Activated CD4-positive, alpha-beta T cell treated with anti-CD3 and anti-CD28 coated beads, Interleukin-2, Interleukin-4, amounts not matched to agents 100 ng/mL and 50 ng/mL, durations not matched to agents 16 hours and 8 hours (primary cell): Measurements from ENCODE around the gene CNN1.
A peak's percentile ranks its signal among the peaks of the same experiment; 100 is the strongest.
"Not testable (repeated sequence)": the region's sequence is repeated elsewhere in the genome, so short reads cannot be mapped to it uniquely, and the experiment has no call there.

Source experiments
- DNase-seq: peaks from one replicate; pipeline ENCODE4 v3.0.0-alpha.2; 2020; ENCODE audit warnings: low spot score

The CNN1 gene

GRCh38 chr19:11566164-11566563 lies 27.5 kb downstream of the CNN1 start:
- no peak for DNase-seq

- DNase-seq = no peak
These were observed 31.4 kb downstream of the CNN1 start for GRCh38 chr19:11570039-11570462.

GRCh38 chr19:11573354-11573753 lies 34.7 kb downstream of the CNN1 start:
- DNase-seq = not testable (repeated sequence)

DNA sequence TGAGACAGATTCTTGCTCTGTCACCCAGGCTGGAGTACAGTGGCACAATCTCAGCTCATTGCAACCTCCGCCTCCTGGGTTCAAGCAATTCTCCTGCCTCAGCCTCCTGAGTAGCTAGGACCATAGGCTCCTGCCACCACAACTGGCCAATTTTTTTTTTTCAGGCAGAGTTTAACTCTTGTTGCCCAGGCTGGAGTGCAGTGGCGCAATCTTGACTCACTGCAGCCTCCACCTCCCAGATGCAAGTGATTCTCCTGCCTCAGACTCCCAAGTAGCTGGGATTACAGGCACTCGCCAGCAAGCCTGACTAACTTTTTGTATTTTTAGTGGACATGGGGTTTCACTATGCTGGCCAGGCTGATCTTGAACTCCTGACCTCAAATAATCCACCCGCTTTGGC lies 35.1 kb downstream of the CNN1 start:
- not testable (repeated sequence) for DNase-seq

GRCh38 chr19:11574689-11575088 lies 36.0 kb downstream of the CNN1 start:
- DNase-seq = no peak

DNA sequence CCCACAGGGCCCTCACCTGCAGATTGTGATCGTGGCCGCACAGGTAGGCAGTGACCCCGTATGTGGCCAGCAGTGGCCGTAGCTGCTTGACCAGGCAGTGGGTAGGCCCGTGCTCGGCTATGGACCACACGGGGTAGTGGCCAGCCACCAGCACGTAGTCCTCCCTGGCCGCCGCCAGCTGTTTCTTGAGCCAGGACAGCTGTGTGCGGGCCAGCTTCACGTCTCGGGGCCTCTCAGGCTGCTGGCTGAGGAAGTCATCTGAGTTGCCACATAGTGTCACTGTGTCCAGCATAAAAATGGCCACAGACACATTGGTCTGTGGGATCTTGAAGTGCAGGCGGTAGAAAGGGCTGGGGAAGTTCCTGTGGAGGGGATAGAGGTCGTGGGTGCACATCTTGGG lies 37.6 kb downstream of the CNN1 start:
- DNase-seq = no peak

GRCh38 chr19:11577451-11578257 lies 39.0 kb downstream of the CNN1 start, which contains the start of gene ACP5:
ACP5 (minus strand) TSS chr19:11577645; CDS start chr19:11577317, 328 bp downstream.
- no peak for DNase-seq

- DNase-seq = no peak
These were observed 39.8 kb downstream of the CNN1 start for GRCh38 chr19:11578258-11579142.

GRCh38 chr19:11580116-11580515 lies 41.5 kb downstream of the CNN1 start:
- DNase-seq = no peak

DNA sequence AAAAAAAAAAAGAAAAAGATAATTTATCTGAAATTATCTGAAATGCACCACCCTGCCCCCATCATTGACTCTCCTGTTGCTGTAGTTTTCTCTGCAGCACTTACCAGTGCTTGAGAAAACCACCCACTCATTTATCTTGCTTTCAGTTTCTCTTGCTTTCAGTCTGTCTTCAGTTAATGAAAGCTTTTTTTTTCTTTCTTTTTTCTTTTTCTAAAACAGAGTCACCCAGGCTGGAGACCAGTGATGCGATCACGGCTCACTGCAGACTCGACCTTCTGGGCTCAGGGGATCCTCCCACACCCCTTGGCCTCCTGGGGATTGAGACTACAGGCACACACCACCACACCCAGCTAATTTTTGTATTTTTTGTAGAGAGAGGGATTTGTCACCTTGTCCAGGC lies 43.1 kb downstream of the CNN1 start:
- peak; percentile 58 for DNase-seq

DNA sequence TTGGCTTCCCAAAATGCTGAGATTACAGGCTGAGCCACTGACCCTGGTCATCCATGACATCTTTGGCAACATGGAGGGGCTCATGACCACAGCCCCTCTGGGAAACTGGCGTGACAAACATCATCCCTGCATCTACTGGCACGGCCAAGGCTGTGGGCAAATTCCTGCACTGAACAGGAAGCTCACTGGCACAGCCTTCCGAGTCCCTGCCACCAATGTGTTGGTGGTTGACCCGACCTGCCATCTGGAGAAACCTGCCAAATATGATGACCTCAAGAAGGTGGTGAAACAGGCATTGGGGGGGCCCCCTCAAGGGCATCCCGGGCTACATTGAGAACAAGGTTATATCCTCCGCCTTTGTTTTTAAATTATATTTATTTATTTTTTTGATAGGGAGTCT lies 47.7 kb downstream of the CNN1 start:
- no peak for DNase-seq

GRCh38 chr19:11587302-11587974 lies 48.8 kb downstream of the CNN1 start:
- DNase-seq = peak; percentile 79

GRCh38 chr19:11587975-11588631 lies 49.5 kb downstream of the CNN1 start:
- no peak for DNase-seq

DNA sequence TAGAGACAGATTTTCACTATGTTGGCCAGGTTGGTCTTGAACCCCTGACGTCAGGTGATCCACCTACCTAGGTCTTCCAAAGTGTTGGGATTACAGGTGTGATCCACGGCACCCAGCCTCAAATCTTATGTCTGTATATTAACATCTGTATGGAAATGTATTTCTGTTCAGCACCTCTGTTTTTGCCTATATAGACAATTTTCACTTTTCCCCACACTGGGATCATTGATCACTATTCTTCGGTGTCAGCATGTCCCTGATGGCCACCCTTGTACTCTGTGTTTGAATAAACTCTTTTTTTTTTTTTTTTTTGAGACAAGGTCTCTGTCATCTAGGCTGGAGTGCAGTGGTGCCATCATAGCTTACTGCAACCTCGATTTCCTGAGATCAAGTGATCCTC lies 55.4 kb downstream of the CNN1 start:
- DNase-seq = no peak

- no peak for DNase-seq
These were observed 57.5 kb downstream of the CNN1 start for GRCh38 chr19:11596156-11596555.

DNA sequence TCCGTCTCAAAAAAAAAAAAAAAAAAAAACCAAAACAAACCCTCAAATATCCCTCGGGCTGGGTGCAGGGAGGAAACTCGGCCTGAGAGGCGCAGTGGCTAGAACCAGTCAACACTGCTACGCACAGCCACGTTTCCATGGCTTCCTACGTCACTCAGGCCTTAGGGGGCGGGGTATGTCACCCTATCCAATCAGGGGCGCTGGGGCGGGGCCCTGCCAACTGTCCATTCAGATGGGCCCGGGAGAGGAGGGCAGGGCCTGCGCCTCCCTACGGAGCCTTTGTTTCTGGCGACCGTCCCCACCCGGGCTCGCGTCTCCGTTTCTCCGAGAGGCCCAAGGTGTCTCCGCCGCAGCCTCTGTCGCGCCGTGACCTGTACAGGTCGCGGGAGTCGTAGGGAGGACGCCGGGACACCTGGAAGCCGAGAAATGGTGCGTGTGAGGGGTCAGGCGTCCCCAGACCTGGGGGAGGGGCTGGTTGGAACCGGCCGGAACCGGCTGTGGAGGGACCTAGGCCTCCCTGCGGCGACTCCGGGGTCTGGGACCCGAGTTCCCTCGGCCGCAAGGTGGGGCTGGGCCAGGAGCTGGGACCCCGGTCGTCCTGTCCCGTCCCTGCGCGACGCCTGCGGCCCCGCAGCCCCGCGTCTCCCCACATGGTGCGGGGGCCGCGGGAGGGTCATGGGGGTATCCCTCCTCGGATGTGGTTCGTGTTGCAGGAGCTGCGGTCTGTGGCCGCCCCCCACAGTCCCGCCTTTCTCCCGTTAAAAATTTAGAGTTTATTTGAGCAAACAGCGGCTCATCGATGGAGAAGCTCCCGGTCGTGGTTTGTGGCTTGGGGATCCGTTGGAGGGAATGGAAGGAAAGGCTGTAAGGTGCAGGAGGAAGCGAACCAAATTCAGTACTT lies 58.8 kb downstream of the CNN1 start, which contains the start of gene ZNF627:
Gene ZNF627, plus strand, starts transcription at position 282 of the 901 bp plus-strand sequence. Its CDS starts 145 bp downstream, at position 427.
- DNase-seq = peak; percentile 98

- DNase-seq = no peak
These were observed 59.4 kb downstream of the CNN1 start for GRCh38 chr19:11598103-11598483.

DNA sequence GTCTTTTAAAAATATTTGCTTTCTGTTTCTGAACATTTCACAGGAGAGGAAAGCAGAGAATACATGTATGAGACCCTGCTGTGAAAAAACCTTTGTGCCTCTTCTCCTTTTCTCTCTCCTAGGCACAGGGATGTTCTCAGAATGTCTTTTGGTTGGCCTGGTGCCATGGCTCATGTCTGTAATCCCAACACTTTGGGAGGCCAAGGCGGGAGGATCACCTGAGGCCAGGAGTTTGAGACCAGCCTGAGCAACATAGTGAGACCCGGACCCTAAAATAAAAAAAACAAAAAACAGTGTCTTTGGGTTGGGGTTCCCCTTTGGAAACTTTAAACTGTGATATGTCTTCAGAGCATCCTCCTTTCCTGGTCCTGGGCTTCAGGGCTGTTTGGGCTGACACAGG lies 60.1 kb downstream of the CNN1 start:
- no peak for DNase-seq

- not testable (repeated sequence) for DNase-seq
These were observed 61.1 kb downstream of the CNN1 start for GRCh38 chr19:11599704-11600103.
